K562 (cell line): ENCODE data around the gene MED29. TPM values are rescaled to one million over a fixed set of nuclear protein-coding genes. Genes with fewer than 3 reads are reported as not detected.

Source experiments
- BRD4 ChIP-seq: fragments of 200-600 bp; sonication (generic); IDR thresholded peaks from 2 replicates; pipeline ENCODE4 v1.6.1; 2017; ENCODE audit warnings: inconsistent platforms
- CBX1 ChIP-seq: sonication (generic); IDR thresholded peaks from 2 replicates; pipeline ENCODE4 v1.6.1; 2016; ENCODE audit warnings: antibody characterized with exemption, low read depth, mild to moderate bottlenecking
- CBX8 ChIP-seq: fragments of 200-600 bp; sonication (generic); IDR thresholded peaks from 2 replicates; pipeline ENCODE4 v1.6.1; 2012; ENCODE audit warnings: borderline replicate concordance, mixed run types, low read depth, mild to moderate bottlenecking, moderate library complexity, mixed read lengths, low read length, control low read depth, inconsistent platforms; ENCODE audit not compliant: poor library complexity, severe bottlenecking; ENCODE audit errors: extremely low read depth
- E2F6 ChIP-seq, 2 experiments: IDR thresholded peaks; 2 replicates each; pipeline ENCODE4 v1.6.1; 2011; ENCODE audit warnings: borderline replicate concordance in 1 of 2, control low read depth in 1 of 2, low read depth in 1 of 2, low read length in 1 of 2, mild to moderate bottlenecking in 1 of 2, mixed read lengths in 1 of 2, moderate library complexity in 1 of 2; ENCODE audit not compliant: insufficient read depth in 1 of 2, insufficient read length in 1 of 2, poor library complexity in 1 of 2, severe bottlenecking in 1 of 2; ENCODE audit errors: extremely low read depth in 1 of 2
- E4F1 ChIP-seq: fragments of 250-450 bp; sonication (Bioruptor Pico); IDR thresholded peaks from 2 replicates; pipeline ENCODE4 v1.5.0; 2021; ENCODE audit warnings: mild to moderate bottlenecking, borderline replicate concordance
- EP300 ChIP-seq: IDR thresholded peaks from 2 replicates; pipeline ENCODE4 v1.6.1; 2012; ENCODE audit warnings: low read length, improper control_type of control experiment
- EWSR1 ChIP-seq: fragments of 450-650 bp; IDR thresholded peaks from 2 replicates; pipeline ENCODE4 v1.6.1; 2018; ENCODE audit warnings: borderline replicate concordance, mild to moderate bottlenecking, low read depth, moderate library complexity; ENCODE audit not compliant: partially characterized antibody
- GABPB2 ChIP-seq: fragments of 250-450 bp; sonication (Bioruptor Pico); conservative IDR thresholded peaks from 2 replicates; pipeline ENCODE4 v1.5.1; 2021; ENCODE audit warnings: mild to moderate bottlenecking
- GTF2A2 ChIP-seq: IDR thresholded peaks from 2 replicates; pipeline ENCODE4 v1.6.1; 2016; ENCODE audit warnings: mild to moderate bottlenecking, missing genetic modification characterization, missing compliant biosample characterization
- HES1 ChIP-seq: fragments of 450-650 bp; IDR thresholded peaks from 2 replicates; pipeline ENCODE4 v1.6.1; 2016; ENCODE audit warnings: low read depth, mild to moderate bottlenecking, moderate library complexity
- HIVEP1 ChIP-seq: fragments of 250-450 bp; sonication (Bioruptor Pico); IDR thresholded peaks from 2 replicates; pipeline ENCODE4 v1.4.0; 2020; ENCODE audit warnings: mild to moderate bottlenecking
- KLF10 ChIP-seq: fragments of 250-450 bp; sonication (Bioruptor Pico); IDR thresholded peaks from 2 replicates; pipeline ENCODE4 v1.6.1; 2021; ENCODE audit warnings: matching md5 sums
- L3MBTL2 ChIP-seq: fragments of 450-650 bp; IDR thresholded peaks from 2 replicates; pipeline ENCODE4 v1.6.1; 2016; ENCODE audit warnings: mild to moderate bottlenecking, moderate library complexity
- MEF2D ChIP-seq: conservative IDR thresholded peaks from 2 replicates; pipeline ENCODE4 v1.6.1; 2016; ENCODE audit warnings: low read depth, missing genetic modification characterization, missing compliant biosample characterization
- MNT ChIP-seq, 2 experiments: fragments of 450-650 bp; conservative IDR thresholded peaks; 2 replicates each; pipeline ENCODE4 v1.6.1; 2017; ENCODE audit warnings: mild to moderate bottlenecking in 2 of 2, moderate library complexity in 2 of 2
- NCOA1 ChIP-seq: fragments of 450-650 bp; IDR thresholded peaks from 2 replicates; pipeline ENCODE4 v1.6.1; 2016; ENCODE audit warnings: low read depth
- SIX5 ChIP-seq, 2 experiments: IDR thresholded peaks; 2 replicates each; pipeline ENCODE4 v1.6.1; 2011; ENCODE audit warnings: low read length in 2 of 2, borderline replicate concordance in 1 of 2, low read depth in 1 of 2, mild to moderate bottlenecking in 1 of 2, moderate library complexity in 1 of 2; ENCODE audit not compliant: insufficient read depth in 1 of 2
- TFAP4 ChIP-seq: sonication (generic); formaldehyde crosslinking; IDR thresholded peaks from 2 replicates; pipeline ENCODE4 v1.8.0; 2022; ENCODE audit warnings: missing genetic modification reagents, mild to moderate bottlenecking, moderate library complexity, borderline replicate concordance
- TGIF2 ChIP-seq: sonication (generic); formaldehyde crosslinking; IDR thresholded peaks from 2 replicates; pipeline ENCODE4 v1.8.1; 2022; ENCODE audit warnings: mild to moderate bottlenecking, missing genetic modification reagents, moderate library complexity
- ZKSCAN1 ChIP-seq: fragments of 150-350 bp; IDR thresholded peaks from 2 replicates; pipeline ENCODE4 v1.6.1; 2016; ENCODE audit warnings: low read depth, low read length
- polyA plus RNA-seq, 8 experiments: library from polyadenylated mRNA; depleted of rRNA in 4 of 8; stranded (reverse) in 5 of 8; unstranded in 3 of 8; fragments of >200 nt; fragmentation: Nextera tagmentation in 2 of 8; fragmentation: Illumina TruSeq in 1 of 8; extraction: Ambion mirVana in 2 of 8; extraction: Trizol in 1 of 8; gene quantifications; 2 replicates each; pipeline versions ENCODE4 v1.2.1 to v1.2.3, GENCODE V29; 2011 to 2014; ENCODE audit warnings: inconsistent platforms in 1 of 8, missing spikeins in 1 of 8
- total RNA-seq, 7 experiments: library from RNA; depleted of rRNA in 6 of 7; stranded (reverse); fragments of >200 nt in 6 of 7; fragmentation: Illumina TruSeq in 2 of 7; extraction: Trizol in 2 of 7; gene quantifications; 2 replicates each; pipeline versions ENCODE4 v1.2.1 to v1.2.3, GENCODE V29; 2011 to 2021; ENCODE audit warnings: low replicate concordance in 1 of 7

MED29 gene
- total and polyA plus RNA-seq, 9 of the 15 experiments (the other 6 are each of a cell fraction or from before 2014, with no cell fraction given), result 1.8 to 22.6 (median 12.4) TPM

- TF ChIP-seq EWSR1 (no peak), HES1 (no peak), E2F6 (IDR thresholded peaks at IDR 0.05; ENCODE audit: borderline replicate concordance in 1 of 2, extremely low read depth in 1 of 2, insufficient read depth in 1 of 2, insufficient read length in 1 of 2, low read depth in 1 of 2, low read length in 1 of 2, poor library complexity in 1 of 2, severe bottlenecking in 1 of 2) (no peak), E4F1 (no peak), HIVEP1 (CRISPR knock-in tag) (no peak), KLF10 (CRISPR knock-in tag) (no peak), GABPB2 (CRISPR knock-in tag) (no peak), MEF2D (tag) (no peak), BRD4 (no peak), TGIF2 (no peak), CBX1 (no peak), L3MBTL2 (no peak), EP300 (no peak), SIX5 (IDR thresholded peaks at IDR 0.05; ENCODE audit: borderline replicate concordance in 1 of 2, insufficient read depth in 1 of 2, low read depth in 1 of 2, low read length in 2 of 2) (0 out of 4 replicates have a peak, but pooled peaks of 1 of the 2 experiments have one; percentile 6), CBX8 (no peak), ZKSCAN1 (no peak), NCOA1 (no peak), TFAP4 (CRISPR knock-in tag) (no peak), GTF2A2 (tag) (no peak), MNT (conservative IDR thresholded peaks at IDR 0.05) (0 out of 4 replicates have a peak, but pooled peaks of 1 of the 2 experiments have one; percentile 9)
These were observed 16.2 kb downstream of the MED29 start (continued) for GRCh38 chr19:39407410-39407659.
